HG03439 (cell line): ENCODE data around the gene CLCN7.

Experiments
- ATAC-seq: cut with Tn5 transposase; IDR thresholded peaks from one replicate; pipeline ENCODE4 v1.9.1; 2021; ENCODE audit warnings: mild to moderate bottlenecking, moderate library complexity; ENCODE audit not compliant: unreplicated experiment

The CLCN7 gene

DNA sequence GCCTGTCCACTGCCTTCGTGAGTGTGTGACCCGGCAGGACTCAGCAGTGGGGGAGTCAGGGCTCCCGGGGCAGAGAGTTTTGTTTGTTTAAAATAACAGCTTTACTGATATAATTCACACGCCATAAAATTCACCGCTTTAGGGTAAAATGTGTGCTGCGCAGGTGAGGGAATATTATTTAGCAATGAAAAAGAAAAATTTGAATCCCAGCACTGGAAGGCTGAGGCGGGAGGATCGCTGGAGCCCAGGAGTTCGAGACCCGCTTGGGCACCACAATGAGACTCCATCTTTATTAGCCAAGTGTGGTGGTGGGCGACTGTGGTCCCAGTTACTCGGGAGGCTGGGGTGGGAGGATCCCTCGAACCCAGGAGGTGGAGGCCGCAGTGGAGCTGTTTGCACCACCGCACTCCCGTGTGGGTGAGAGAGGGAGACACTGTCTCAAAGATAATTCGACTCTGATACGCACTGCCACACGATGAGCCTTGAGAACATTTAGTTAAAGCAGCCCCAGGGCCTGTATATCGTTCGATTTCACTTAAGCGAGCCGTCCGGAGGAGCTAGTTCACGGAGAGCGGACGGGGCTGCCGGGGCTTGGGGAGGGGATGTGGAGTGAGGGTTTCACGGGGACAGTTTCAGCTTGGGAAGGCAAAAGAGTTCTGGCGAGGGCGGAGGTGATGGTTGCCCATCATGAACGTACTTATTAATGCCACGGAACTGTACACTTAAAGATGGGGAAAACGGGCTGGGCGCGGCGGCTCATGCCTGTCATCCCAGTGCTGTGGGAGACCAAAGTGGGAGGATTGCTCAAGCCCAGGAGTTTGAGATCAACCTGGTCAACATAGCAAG lies 28.5 kb upstream of the CLCN7 start:
- no peak for ATAC-seq

GRCh38 chr16:1502092-1503004 lies 27.5 kb upstream of the CLCN7 start:
- no peak for ATAC-seq

GRCh38 chr16:1501630-1502029 lies 26.8 kb upstream of the CLCN7 start:
- ATAC-seq, result no peak

DNA sequence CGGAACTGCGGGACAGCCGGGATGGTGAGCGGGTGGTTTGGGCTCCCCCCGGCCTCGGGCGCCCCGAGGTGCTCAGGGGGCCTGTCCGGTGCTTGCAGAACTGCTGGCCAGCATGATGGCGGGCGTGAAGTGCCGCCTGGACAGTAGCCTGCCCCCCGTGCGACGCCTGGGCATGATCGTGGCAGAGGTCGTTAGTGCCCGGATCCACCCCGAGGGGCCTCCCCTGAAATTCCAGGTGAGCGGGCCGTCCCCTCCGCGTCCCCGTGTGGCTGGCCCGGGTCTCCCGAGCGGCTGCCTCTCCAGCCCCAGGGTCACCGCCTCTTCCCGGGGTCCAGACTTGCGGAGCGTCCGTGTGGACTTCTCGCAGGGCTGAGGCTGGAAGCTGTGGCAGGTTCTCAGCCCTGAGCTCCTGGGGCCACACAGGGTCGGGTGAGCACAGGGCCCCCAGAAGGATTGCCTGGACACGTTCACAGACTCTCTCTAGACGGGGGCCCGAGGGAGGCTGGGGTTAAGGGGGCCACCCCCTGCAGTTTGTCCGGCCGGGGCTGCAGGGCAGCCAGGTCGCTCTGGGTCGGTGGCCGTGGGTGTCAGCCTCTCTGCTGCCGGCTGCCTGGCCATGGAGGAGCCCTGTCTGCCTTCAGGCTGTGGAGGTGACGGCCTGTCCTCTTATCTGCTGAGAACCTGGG lies 25.8 kb upstream of the CLCN7 start:
- no peak for ATAC-seq

- ATAC-seq, result no peak
Measured at GRCh38 chr16:1499756-1500464, 25.1 kb upstream of the CLCN7 start.

GRCh38 chr16:1498899-1499676 lies 24.3 kb upstream of the CLCN7 start:
- no peak for ATAC-seq

- no peak for ATAC-seq
Measured at GRCh38 chr16:1497014-1497598, 22.3 kb upstream of the CLCN7 start.

GRCh38 chr16:1496464-1496863 lies 21.6 kb upstream of the CLCN7 start:
- no peak for ATAC-seq

DNA sequence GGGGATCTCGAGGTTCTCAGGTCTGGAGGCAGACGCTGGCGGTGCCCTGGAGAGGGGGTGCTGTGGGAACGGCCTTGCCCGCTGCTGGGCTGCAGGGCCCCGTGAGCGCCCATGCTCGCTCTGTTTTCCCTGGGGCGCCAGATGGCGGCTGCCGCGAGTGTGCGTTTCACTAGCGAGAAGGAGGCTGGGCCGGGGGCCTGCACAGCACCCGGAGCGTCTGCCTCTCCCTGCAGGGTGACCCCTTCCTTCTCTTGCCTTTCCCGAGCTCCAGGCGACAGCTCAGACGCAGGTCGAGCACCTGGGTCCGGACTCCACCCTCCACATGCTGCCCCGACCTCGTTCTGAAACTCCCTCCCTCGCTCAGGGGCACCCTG lies 21.0 kb upstream of the CLCN7 start:
- no peak for ATAC-seq

DNA sequence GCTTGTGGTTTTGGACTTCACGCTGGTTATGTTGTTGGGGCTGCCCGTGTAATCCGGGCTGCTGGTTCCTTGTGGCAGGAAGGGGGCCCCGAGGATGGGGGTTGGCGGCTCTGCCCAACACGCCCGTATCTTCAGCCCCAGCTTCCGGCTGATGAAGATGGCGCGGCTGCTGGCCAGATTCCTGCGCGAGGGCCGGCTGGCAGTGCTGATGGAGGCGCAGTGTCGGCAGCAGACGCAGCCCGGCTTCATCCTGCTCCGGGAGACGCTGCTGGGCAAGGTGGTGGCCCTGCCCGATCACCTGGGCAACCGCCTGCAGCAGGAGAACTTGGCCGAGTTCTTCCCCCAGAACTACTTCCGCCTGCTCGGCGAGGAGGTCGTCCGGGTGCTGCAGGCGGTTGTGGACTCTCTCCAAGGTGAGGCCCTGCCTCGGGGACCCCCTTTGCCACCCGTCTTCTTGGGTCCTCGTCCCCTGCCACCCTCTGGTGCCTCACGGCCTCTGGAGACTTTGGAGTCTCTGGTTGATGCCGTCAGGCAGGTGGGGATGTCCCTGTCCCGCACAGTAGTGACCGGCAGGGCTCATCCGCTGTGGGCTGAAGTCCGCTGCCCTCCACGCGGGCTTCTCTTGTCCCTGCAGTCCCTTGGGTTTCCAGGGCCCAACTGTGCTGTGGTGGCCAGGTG lies 20.5 kb upstream of the CLCN7 start:
- ATAC-seq, result no peak

DNA sequence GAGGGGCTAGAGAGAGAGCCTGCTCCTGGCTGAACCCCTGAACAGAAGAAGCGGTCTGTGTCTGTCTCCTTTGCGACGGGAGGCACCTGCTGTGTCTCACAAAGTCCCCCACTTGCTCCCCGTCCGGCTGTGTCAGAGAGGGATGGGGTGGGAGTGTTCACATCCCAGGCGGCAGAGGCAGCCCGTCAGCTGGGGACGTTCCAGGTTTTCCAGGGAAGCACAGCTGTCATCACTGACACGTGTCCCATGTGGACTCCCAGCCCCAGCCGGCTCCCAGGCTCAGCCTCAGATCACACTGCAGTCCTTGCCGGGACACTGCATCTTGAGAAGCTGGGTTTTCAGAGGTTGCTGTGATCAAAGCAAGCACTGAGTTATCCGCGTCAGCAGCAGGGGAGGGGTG lies 19.9 kb upstream of the CLCN7 start:
- ATAC-seq, result no peak

DNA sequence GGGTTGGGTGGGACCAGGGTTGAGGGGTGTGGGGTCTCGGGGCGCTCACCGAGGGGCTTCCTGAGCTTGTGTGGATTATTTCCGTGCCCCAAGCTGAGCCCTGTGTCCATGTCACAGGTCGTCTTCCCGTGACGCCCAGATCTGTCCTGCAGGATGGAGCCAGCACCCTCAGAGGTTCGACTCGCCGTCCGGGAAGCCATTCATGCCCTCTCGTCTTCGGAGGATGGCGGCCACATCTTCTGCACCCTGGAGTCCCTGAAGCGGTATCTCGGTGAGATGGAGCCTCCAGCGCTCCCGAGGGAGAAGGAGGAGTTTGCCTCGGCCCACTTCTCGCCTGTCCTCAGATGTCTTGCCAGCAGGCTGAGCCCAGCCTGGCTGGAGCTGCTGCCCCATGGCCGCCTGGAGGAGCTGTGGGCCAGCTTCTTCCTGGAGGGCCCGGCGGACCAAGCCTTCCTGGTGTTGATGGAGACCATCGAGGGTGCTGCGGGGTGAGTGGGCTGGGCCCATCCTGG lies 19.4 kb upstream of the CLCN7 start:
- ATAC-seq, result no peak

DNA sequence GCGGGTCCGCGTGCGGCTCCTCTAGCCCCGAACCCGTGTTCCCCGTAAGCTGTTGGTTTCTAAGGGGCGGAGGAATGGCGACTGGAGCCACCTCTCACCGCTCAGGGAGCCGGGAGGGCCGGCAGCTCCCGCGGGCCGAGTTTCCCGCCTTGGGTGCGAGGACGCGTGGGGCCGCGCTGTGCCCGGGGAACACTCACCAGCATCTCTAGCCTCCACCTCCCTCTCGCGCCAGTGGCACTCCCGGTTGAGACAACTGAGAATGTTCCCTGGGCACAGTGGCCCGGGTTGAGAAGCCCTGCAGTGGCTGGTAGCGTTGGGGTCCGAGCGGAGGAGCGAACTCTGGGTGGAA lies 18.9 kb upstream of the CLCN7 start:
- no peak for ATAC-seq

- ATAC-seq, result peak; percentile 69
Measured at GRCh38 chr16:1492923-1493745, 18.3 kb upstream of the CLCN7 start, which contains the start of gene TELO2. TSS of gene TELO2 (plus strand) at chr16:1493360. CDS start at chr16:1494282, 922 bp downstream.

DNA sequence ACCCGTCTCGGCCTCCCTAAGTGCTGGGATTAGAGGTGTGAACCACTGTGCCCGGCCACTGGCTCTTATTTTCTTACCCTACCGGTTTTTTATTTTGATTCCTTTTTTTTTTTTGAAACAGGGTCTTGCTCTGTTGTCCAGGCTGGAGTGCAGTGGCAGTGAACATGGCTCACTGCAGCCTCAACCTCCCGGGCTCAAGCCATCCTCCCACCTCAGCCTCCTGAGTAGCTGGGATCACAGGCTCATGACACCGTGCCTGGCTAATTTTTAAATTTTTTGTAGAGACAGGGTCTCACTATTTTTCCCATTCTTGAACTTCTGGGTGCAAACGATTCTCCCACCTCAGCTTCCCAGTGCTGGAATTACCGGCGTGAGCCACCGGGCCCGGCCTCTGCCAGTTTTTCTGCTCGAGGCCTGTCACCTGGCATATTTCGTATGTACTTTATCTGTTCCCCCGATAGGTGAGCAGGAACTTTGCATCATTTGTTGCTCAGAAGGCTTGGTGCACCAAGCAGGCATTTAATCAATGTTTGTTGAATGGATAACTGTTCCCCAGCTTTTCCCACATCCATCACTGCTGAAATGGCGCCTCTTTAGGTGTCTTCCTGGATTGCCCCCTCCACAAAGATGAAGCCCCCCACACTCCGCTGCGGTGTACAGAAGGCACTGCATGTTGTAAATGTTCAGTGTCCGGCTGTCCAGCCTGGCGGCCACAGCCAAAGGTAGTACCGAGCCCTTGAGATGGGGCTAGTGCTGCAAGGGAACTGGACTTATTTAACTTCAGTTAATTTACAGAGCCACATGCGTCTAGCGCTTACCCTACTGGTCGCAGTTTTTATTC lies 17.5 kb upstream of the CLCN7 start:
- ATAC-seq, result no peak

DNA sequence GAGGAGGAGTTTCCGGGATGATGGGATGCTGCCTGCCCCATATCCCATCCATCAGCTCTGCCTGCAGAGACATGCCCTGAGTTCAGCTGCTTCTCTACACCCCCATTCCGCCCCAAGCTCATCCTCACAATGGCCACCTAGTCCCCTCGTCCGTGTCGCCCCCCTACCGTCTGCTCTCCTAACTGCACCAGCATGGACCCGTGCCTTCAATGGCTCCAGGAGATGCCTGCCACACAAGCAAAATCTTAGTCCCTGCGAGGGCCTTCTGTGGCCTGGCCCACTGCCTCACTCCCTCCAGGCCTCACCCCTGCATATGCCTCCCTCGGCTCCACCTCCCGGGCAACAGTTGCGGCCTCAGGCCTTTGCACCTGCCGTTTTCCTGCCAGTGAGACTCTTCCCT lies 16.5 kb upstream of the CLCN7 start:
- ATAC-seq, result no peak

DNA sequence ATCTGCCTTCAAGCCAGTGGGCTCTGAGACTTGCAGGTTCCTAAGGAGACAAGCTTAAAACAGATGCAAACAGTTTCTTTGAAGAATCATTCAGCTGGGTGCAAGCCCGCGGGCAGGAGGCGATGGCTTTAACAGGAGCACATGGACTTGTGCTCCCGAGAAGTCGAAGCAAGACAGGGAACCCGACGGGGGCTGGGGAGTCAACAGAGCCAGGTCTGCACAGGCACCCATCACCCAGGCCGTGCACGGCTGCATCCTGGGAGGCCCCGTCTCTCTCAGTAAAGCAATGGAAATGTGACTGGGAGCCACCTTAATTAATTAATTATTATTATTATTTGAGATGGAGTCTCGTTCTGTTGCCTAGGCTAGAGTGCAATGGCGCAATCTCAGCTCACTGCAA lies 14.2 kb upstream of the CLCN7 start:
- ATAC-seq, result no peak
